MCF 10A (cell line): ENCODE results near the gene MRPL36. TPM values are rescaled to one million over a fixed set of nuclear protein-coding genes. Genes with fewer than 3 reads are reported as not detected.

Experiments
- BruUV-seq: library from RNA; stranded (reverse); fragments of 400-500 nt; replicated peaks from 2 replicates; lab custom pipeline; 2021; lab: Mats Ljungman, UMichigan
- CTCF ChIA-PET: fragments of 300-600 bp; sonication (Branson Sonifier 250); formaldehyde crosslinking; extraction: SDS; loops from one replicate; lab custom pipeline; 2021; ENCODE audit warnings: antibody characterized with exemption, inconsistent platforms; lab: Yijun Ruan, JAX
- POLR2A ChIA-PET: fragments of 300-600, 350-650 bp; sonication (Branson Sonifier 250); formaldehyde crosslinking; extraction: SDS; loops from one replicate; lab custom pipeline; 2020; ENCODE audit warnings: antibody characterized with exemption, inconsistent platforms; lab: Yijun Ruan, JAX
- DNase-seq: peaks from one replicate; pipeline ENCODE4 v3.0.0-alpha.2; 2018; ENCODE audit not compliant: unreplicated experiment
- H3K27ac Mint-ChIP-seq: one replicate; pipeline ENCODE4 v1.8.0; 2022; ENCODE audit warnings: mild to moderate bottlenecking, low read depth, mixed read lengths; ENCODE audit not compliant: unreplicated experiment
- H3K27me3 Mint-ChIP-seq: one replicate; pipeline ENCODE4 v1.8.0; 2022; ENCODE audit warnings: mixed read lengths; ENCODE audit not compliant: insufficient read depth, unreplicated experiment
- H3K36me3 Mint-ChIP-seq: one replicate; pipeline ENCODE4 v1.8.0; 2022; ENCODE audit warnings: mild to moderate bottlenecking, moderate library complexity, mixed read lengths; ENCODE audit not compliant: insufficient read depth, unreplicated experiment
- H3K4me1 Mint-ChIP-seq: one replicate; pipeline ENCODE4 v1.8.0; 2022; ENCODE audit warnings: mixed read lengths; ENCODE audit not compliant: insufficient read depth, unreplicated experiment
- H3K4me3 Mint-ChIP-seq: one replicate; pipeline ENCODE4 v1.8.0; 2022; ENCODE audit warnings: mild to moderate bottlenecking, moderate library complexity, mixed read lengths; ENCODE audit not compliant: unreplicated experiment
- H3K9me3 Mint-ChIP-seq: one replicate; pipeline ENCODE4 v1.8.0; 2022; ENCODE audit warnings: mixed read lengths; ENCODE audit not compliant: unreplicated experiment
- intact Hi-C: fragments of 100-400 bp; cut with micrococcal nuclease; formaldehyde crosslinking; loops from 2 replicates; pipeline ENCODE4 v1.14.1; 2022
- total RNA-seq: library from RNA; stranded (reverse); gene quantifications from 2 replicates; pipeline ENCODE4 v1.2.3, GENCODE V29; 2022
- TF ChIP-seq, protein P1 (sequence below): fragments of 200-600 bp; IDR thresholded peaks from one replicate; pipeline ENCODE4 v1.8.0; 2022; ENCODE audit warnings: antibody characterized with exemption, mild to moderate bottlenecking; ENCODE audit not compliant: unreplicated experiment

The MRPL36 gene
- total RNA-seq, 1 experiment from 2014 or later, result 101 TPM

DNA sequence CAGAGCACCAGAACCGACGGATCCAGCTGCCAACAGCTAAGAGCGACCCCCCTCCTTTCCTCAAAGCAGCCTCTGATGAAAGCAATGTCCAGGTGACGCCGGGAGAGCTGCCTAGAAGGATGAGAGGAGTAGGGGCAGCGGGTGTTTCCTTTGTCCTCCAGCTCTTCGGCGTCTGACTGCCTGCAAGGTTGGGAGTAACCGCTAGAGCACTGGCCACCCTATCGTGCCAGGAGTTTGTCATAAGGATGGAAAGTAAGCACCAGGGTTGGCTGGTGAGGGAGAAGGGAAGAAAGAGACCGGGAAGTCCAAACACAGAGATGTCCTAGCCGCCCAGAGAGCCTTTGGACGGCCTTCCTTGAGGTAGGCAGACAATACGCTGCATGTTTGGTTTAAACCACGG, 10.8 kb downstream of the MRPL36 start:
- no peaks in the 10 kb centered on the region for H3K9me3 Mint-ChIP-seq
- no peaks in the 10 kb centered on the region for H3K36me3 Mint-ChIP-seq
- H3K4me3 Mint-ChIP-seq, result no peak overlapping the region
- BruUV-seq, result no TSS peak
- DNase-seq, result no peak
- peaks cover 6% of the 10 kb centered on the region for H3K4me1 Mint-ChIP-seq
- CTCF ChIA-PET, result interaction anchor here (0.6 kb wide), 1 partner anchor 251 kb away, joined by 3 read pairs; no protein-coding TSS in a partner anchor
- no peak overlapping the region for H3K27ac Mint-ChIP-seq
- TF ChIP-seq, protein P1, sequence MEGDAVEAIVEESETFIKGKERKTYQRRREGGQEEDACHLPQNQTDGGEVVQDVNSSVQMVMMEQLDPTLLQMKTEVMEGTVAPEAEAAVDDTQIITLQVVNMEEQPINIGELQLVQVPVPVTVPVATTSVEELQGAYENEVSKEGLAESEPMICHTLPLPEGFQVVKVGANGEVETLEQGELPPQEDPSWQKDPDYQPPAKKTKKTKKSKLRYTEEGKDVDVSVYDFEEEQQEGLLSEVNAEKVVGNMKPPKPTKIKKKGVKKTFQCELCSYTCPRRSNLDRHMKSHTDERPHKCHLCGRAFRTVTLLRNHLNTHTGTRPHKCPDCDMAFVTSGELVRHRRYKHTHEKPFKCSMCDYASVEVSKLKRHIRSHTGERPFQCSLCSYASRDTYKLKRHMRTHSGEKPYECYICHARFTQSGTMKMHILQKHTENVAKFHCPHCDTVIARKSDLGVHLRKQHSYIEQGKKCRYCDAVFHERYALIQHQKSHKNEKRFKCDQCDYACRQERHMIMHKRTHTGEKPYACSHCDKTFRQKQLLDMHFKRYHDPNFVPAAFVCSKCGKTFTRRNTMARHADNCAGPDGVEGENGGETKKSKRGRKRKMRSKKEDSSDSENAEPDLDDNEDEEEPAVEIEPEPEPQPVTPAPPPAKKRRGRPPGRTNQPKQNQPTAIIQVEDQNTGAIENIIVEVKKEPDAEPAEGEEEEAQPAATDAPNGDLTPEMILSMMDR, result no peak
- POLR2A ChIA-PET, result interaction anchor here (1.3 kb wide), 1 partner anchor 12 kb away, joined by 5 read pairs; the partner anchor contains the start of gene MRPL36
- no peaks in the 10 kb centered on the region for H3K27me3 Mint-ChIP-seq
- intact Hi-C loops, result no loop called here

DNA sequence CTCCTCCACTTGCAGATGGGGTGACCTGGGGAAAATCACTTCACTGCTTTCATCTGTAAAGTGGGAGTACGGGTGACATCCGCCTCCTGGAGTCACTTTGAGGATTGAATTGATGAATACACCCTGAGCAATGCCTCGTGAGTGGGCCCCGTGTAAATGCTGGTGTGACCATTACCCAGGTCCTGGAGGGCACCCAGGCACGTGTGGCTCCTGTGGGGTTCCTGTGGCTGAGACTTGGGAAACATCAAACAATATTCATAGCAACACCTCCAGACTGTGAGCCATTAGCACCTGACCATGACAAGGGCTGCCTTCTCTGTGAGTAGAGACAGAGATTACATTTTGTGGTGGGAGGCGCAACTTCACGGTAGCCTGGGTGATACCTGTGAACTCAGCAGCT, 11.4 kb downstream of the MRPL36 start:
- peaks cover 6% of the 10 kb centered on the region for H3K4me1 Mint-ChIP-seq
- ChIA-PET CTCF (interaction anchor here (0.6 kb wide), 1 partner anchor 252 kb away, joined by 3 read pairs; no protein-coding TSS in a partner anchor), POLR2A (interaction anchor here (0.6 to 1.3 kb wide), 2 partner anchors 12 to 160 kb away, joined by 3 to 5 read pairs; partner anchors contain the start of gene MRPL36)
- TF ChIP-seq, protein P1, result no peak
- H3K4me3 Mint-ChIP-seq, result no peak overlapping the region
- DNase-seq, result no peak
- intact Hi-C loops, result no loop called here
- H3K27me3 Mint-ChIP-seq, result no peaks in the 10 kb centered on the region
- H3K36me3 Mint-ChIP-seq, result no peaks in the 10 kb centered on the region
- H3K9me3 Mint-ChIP-seq, result no peaks in the 10 kb centered on the region
- BruUV-seq, result no TSS peak
- H3K27ac Mint-ChIP-seq, result no peak overlapping the region

DNA sequence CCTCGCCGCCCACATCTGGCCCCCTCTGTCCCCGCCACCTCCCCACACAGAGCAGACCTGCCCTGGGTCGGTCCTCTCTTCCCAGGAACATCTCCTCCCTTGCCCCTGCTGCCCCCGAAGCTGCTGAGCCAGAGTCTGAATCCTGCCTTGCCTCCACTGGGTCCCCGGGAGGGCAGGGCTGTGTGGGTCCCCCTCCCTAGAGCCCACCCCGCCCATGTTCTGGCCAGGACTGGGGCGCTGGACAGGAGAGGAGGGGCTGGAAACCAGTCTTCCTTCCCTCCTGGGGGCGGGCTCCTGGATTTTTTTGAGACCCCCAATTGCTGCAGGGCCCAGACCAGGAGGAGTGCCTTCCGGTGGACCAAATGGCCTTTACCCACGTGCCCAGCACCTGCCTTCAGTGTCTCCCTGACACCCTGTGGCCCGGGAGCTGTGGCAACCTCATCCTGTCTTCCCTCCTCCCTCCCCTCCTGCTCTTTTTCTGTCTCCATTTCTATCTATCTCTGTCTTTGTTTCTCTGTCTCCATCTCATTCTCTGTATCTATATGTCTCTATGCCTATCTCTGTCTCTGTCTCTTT, 12.1 kb downstream of the MRPL36 start:
- no peak overlapping the region for H3K4me3 Mint-ChIP-seq
- peaks cover 6% of the 10 kb centered on the region for H3K4me1 Mint-ChIP-seq
- TF ChIP-seq, protein P1, result no peak
- ChIA-PET CTCF (no interaction called here), POLR2A (no interaction called here)
- no peaks in the 10 kb centered on the region for H3K27me3 Mint-ChIP-seq
- H3K9me3 Mint-ChIP-seq, result no peaks in the 10 kb centered on the region
- no TSS peak for BruUV-seq
- intact Hi-C loops, result no loop called here
- no peak for DNase-seq
- no peaks in the 10 kb centered on the region for H3K36me3 Mint-ChIP-seq
- H3K27ac Mint-ChIP-seq, result no peak overlapping the region

DNA sequence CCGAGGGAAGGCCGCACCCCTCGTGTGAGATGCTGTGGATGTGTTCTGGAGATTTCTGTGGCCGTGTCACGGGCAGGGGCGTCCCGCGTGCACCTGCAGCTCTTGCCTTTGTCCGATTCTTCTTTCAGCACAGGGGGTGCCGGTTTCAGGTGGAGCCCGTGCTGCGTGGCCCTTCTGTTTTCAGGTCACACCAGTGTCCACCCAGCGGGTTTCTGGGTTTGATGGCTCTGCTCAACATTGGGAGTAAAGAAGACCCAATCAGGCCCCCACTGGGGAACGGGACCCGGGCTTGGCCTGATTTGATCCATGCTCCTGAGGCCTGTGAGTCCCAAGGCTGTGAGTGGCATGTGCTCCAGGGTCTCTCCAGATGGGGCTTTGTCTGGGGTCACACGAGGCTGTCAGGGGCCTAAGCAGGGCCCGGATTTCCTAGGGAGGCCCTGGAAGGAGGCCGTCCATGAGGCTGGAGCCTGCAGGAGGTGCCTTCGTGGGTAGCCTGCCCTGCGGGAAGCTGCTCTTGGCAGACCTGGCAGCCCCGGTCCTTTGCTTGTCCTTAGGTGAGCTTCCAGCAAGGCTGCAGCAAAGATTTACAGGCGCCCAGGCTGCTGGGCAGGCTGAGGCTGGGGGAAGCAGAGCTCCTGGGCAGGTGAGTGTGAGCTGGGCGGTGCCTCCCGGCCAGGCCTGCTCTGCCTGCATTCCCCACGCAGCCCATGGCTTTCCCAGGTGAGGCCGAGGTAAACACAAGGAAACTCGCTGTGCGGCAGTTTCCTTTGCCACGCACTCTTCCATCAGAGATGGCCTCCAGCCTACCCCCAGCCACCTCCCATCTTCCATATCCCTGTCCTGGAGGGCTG, 12.8 kb downstream of the MRPL36 start:
- H3K9me3 Mint-ChIP-seq, result no peaks in the 10 kb centered on the region
- intact Hi-C loops, result no loop called here
- ChIA-PET POLR2A (no interaction called here), CTCF (interaction anchor here (0.5 to 0.7 kb wide), 2 partner anchors 13 to 29 kb away, joined by 3 read pairs; no protein-coding TSS in a partner anchor)
- H3K36me3 Mint-ChIP-seq, result no peaks in the 10 kb centered on the region
- peaks cover 6% of the 10 kb centered on the region for H3K4me1 Mint-ChIP-seq
- H3K4me3 Mint-ChIP-seq, result no peak overlapping the region
- H3K27me3 Mint-ChIP-seq, result no peaks in the 10 kb centered on the region
- TF ChIP-seq, protein P1, result no peak
- BruUV-seq, result no TSS peak
- no peak for DNase-seq
- H3K27ac Mint-ChIP-seq, result no peak overlapping the region
